ENCODE data around the gene STIP1. TPM values are rescaled to one million over a fixed set of nuclear protein-coding genes. Genes with fewer than 3 reads are reported as not detected.
A peak's percentile ranks its signal among the peaks of the same experiment; 100 is the strongest.

Gene STIP1
- total RNA-seq, 2 donors from 2014 or later: 74.3 to 87.3 TPM

GRCh38 chr11:64183890-64184289, 2.1 kb upstream of the STIP1 start:
- no peak for DNase-seq (ENCODE audit: low spot score)
- intact Hi-C loops (cut with DNase I): no loop called here

GRCh38 chr11:64185175-64185692, 737 bp upstream of the STIP1 start:
- peak; percentile 96 for DNase-seq (ENCODE audit: low spot score)
- intact Hi-C loops (cut with DNase I): no loop called here

DNA sequence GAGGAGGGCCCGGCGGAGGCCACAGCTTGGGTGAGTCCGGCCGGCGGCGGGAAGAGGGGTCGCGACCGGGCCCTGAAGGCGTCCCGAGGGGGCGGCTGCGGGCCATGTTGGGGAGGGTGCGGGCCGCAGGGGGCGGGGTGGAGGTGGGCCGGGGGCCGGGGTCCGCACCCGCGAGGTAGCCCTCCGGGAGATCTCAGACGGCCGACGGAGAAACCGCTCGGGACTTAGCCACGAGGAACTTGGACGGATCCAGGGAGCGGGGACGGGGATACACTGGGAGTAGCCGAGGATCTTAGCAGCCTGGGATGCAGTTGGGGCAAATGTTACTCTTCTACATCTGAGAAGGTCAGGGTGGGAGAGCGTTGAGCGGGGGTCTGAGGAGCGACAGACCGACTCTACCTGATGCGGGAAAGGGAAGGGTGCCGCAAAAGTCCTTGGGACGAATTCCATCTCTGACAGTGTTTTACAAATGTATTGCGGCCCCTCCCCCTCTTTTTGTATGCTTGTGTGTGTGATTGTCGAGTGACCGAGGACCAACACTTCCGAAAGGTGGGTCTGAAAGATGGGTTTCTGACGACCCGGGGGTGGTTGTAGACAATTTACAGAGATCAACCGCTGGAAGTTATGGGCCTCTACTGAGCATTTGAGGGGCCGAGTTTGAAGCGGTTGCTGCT, 658 bp downstream of the STIP1 start:
- intact Hi-C loops (cut with DNase I): no loop called here
- DNase-seq (ENCODE audit: low spot score): no peak

DNA sequence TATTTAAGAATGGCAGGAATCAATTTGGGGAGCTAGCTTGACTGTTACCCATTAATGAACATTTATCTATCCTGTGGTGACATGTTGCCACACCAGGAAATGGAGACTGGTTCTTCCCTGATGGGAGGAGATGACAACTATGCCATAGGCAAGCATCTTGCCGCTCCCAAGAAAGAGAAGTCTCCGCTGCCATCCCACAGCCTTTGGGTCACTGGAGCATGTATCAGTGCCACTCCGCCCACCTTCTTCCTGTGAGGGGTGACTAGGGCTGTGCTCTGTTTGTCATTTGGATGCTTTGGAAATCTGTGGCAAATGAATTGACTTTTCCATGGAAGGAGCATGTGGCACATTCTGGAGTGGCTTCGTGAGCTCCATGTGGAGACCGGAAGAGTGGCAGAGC, 6.5 kb downstream of the STIP1 start:
- no peak for DNase-seq (ENCODE audit: low spot score)
- intact Hi-C loops (cut with DNase I): no loop called here

DNA sequence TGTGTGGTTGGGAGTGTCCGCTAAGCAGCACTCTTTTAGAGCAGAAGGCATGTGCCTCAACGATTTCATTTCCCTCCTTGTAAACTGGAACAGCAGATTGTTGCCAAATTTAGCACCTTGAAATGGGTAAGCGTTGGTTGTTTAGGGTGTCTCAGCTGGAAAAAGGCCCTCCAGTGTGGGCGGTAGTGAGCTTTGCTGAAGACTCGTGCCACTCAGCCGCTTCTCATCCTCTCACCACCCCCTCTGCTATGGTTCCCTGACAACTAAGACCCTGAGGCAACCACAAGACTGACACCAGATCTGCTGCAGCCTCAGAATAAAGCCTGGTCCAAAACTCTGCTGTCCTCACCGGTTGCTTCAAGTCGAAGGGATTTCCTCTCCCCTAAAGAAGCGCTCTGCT, 10.7 kb downstream of the STIP1 start:
- DNase-seq (ENCODE audit: low spot score): no peak
- intact Hi-C loops (cut with DNase I): no loop called here

GRCh38 chr11:64198511-64198910, 12.5 kb downstream of the STIP1 start:
- DNase-seq (ENCODE audit: low spot score): no peak
- intact Hi-C loops (cut with DNase I): no loop called here

DNA sequence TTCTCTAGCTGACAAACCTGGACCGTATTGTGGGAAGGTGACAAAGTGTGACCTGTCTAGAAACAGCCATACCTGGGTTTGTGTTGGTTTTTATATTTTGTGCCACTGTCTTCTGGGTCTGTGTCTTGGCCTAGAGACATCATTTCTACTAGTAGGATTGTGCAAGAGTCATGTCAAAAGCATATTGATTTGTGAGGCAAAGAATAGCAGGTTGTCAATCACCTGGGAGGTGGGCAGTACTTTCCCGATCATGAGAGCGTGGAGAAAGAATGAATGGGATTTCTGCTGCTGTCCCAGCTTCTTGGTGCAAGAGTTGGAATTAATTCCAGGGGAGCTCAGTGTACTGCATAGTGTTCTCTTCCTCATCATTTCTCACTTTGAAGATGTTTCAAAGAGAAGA, 15.6 kb downstream of the STIP1 start:
- intact Hi-C loops (cut with DNase I): loop anchor here in 1 of 2 donors (10.0 kb wide), 1 partner anchor 93 kb away; the partner anchor contains the start of gene KCNK4
- no peak for DNase-seq (ENCODE audit: low spot score)

DNA sequence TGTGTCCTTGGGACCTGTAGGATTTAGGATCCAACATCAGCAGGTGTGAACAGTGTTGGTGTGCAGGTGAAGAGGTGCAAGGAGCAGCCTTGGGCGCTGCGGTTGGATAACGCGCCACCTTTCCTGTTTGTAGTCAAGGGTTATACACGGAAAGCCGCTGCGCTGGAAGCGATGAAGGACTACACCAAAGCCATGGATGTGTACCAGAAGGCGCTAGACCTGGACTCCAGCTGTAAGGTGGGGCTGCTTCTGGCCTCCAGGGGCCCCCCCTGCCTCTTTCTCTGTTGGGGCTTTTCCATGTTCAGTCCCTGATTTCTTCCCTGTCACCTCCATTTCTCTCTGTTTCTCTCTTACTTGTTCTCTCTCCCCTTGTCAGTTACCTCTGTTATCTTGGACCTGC, 17.0 kb downstream of the STIP1 start:
- intact Hi-C loops (cut with DNase I): loop anchor here in 1 of 2 donors (10.0 kb wide), 1 partner anchor 92 kb away; the partner anchor contains the start of gene KCNK4
- DNase-seq (ENCODE audit: low spot score): no peak

- intact Hi-C loops (cut with DNase I): loop anchor here in 1 of 2 donors (10.0 kb wide), 1 partner anchor 91 kb away; the partner anchor contains the start of gene KCNK4
Measured at GRCh38 chr11:64203421-64204079, 17.6 kb downstream of the STIP1 start.

GRCh38 chr11:64204080-64204440, 18.1 kb downstream of the STIP1 start:
- intact Hi-C loops (cut with DNase I): loop anchor here in 1 of 2 donors (10.0 kb wide), 1 partner anchor 91 kb away; the partner anchor contains the start of gene KCNK4
- DNase-seq (ENCODE audit: low spot score): no peak

More at GRCh38 chr11:64203421-64204079, 17.6 kb downstream of the STIP1 start:
- no peak for DNase-seq (ENCODE audit: low spot score)

DNA sequence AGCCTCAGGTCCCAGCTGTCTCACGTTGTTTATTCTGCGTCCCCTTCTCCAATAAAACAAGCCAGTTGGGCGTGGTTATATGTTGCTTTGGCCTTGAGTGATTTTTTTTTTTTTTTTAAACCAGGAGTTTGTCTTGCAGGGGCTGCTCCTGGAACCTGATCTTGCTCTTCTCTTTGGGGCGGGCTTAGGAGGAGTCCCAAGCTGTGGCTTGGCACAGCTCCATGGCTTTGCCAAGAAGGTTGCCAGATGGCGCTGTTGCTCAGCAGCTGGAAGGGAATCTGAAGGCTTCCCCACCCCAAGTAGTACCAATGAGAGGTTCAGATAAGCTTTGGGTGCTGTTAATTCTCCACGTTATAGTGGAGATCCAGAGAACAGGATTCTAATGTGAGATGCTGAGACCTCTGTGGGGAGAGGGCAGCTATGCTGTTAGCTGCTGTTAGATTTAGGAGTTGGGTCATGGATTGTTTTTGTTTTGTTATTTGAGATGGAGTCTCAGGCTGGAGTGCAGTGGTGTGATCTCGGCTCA, 18.6 kb downstream of the STIP1 start:
- intact Hi-C loops (cut with DNase I): loop anchor here in 1 of 2 donors (10.0 kb wide), 1 partner anchor 90 kb away; the partner anchor contains the start of gene KCNK4
- DNase-seq (ENCODE audit: low spot score): peak; percentile 95

GRCh38 chr11:64206457-64207255, 20.7 kb downstream of the STIP1 start, which contains the start of gene FERMT3:
TSS of gene FERMT3 (plus strand) at chr11:64206721. CDS start at chr11:64207365, 644 bp downstream.
- intact Hi-C loops (cut with DNase I): loop anchor here (1.0 to 10.0 kb wide), 3 partner anchors 17 to 96 kb away; partner anchors contain the start of genes CATSPERZ (in 1 of the 2) and KCNK4 (in 1 of the 2)
- DNase-seq (ENCODE audit: low spot score): peak; percentile 92

DNA sequence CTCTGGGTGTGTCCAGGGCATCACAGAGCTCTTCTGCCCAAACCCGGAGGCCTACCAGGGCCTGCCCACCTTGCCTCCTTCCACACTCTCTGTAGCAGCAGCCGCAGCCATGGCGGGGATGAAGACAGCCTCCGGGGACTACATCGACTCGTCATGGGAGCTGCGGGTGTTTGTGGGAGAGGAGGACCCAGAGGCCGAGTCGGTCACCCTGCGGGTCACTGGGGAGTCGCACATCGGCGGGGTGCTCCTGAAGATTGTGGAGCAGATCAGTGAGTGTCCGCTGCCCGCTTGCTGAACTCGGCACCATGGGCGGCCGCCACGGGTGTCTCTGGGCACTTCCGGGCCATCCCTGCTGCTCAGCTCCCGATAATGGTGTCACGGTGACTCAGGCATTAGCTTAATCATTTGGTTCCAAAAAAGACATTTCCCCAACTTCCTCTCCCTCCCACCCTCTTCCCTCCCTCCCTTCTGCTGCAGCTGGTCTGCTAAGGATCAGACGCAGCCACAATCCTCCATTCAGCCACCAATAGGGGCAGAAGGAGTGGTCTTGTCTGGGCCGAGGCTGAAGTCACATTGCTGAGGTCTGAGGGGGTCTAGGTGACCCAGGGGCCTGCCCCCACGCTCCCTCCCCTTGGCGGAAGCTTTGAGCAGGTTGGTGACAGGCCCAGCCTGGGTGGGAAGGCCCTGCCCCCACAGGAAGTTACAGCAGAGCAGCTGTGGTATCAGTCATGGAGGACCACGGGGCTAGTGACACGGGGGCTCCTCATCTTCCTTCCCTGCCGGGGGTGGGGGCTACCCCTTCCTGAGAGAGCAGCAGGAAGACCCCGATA, 21.5 kb downstream of the STIP1 start:
- DNase-seq (ENCODE audit: low spot score): peak; percentile 94
- intact Hi-C loops (cut with DNase I): loop anchor here (1.0 to 10.0 kb wide), 3 partner anchors 16 to 95 kb away; partner anchors contain the start of genes CATSPERZ (in 1 of the 2) and KCNK4 (in 1 of the 2)

- peak; percentile 82 for DNase-seq (ENCODE audit: low spot score)
- intact Hi-C loops (cut with DNase I): loop anchor here (5.0 to 10.0 kb wide), 2 partner anchors 87 to 94 kb away; partner anchors contain the start of genes CATSPERZ (in 1 of the 2) and KCNK4 (in 1 of the 2)
Measured at GRCh38 chr11:64208086-64208795, 22.3 kb downstream of the STIP1 start.

- intact Hi-C loops (cut with DNase I): loop anchor here (5.0 to 10.0 kb wide), 2 partner anchors 86 to 93 kb away; partner anchors contain the start of genes CATSPERZ (in 1 of the 2) and KCNK4 (in 1 of the 2)
- peak; percentile 83 for DNase-seq (ENCODE audit: low spot score)
Measured at GRCh38 chr11:64208796-64209562, 23.0 kb downstream of the STIP1 start.

DNA sequence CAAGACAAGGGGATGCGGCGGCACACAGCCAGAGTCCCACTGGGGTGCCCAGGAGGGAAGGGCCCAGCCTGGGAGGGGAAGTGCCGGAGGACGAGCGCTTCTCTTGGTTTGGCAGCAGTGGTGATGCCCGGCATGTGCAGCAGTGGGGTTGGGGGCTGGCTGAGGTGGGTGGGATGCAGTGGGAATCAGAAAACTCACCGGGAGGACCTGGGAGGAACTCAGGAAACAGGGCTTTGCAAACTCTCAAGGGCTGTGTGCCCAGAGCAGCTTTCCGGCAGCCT, 23.5 kb downstream of the STIP1 start:
- DNase-seq (ENCODE audit: low spot score): no peak
- intact Hi-C loops (cut with DNase I): loop anchor here (5.0 to 10.0 kb wide), 2 partner anchors 85 to 93 kb away; partner anchors contain the start of genes CATSPERZ (in 1 of the 2) and KCNK4 (in 1 of the 2)

Data from posterior vena cava (tissue), 2 donors.